ENCODE data around the gene SCARF2.

The SCARF2 gene

GRCh38 chr22:20400606-20401375, 36.8 kb downstream of the SCARF2 start:
- H3K27me3 ChIP-seq (ENCODE audit: control insufficient read depth in 2 of 2, insufficient read depth in 2 of 2, low read length in 2 of 2), result no peaks in the 10 kb centered on the region
- H3K4me3 ChIP-seq (ENCODE audit: low read length in 2 of 2), result no peak overlapping the region
- H3K9ac ChIP-seq (ENCODE audit: low read depth in 1 of 2, low read length in 2 of 2), result no peak overlapping the region
- no peaks in the 10 kb centered on the region for H3K4me1 ChIP-seq (ENCODE audit: control insufficient read depth in 2 of 2, insufficient read depth in 2 of 2, low read length in 2 of 2)
- no peaks in the 10 kb centered on the region for H3K9me3 ChIP-seq (ENCODE audit: control insufficient read depth in 2 of 2, low read length in 2 of 2)
- peaks cover 3 to 6% of the 10 kb centered on the region in 2 donors for H3K36me3 ChIP-seq (ENCODE audit: control insufficient read depth in 2 of 2, insufficient read depth in 2 of 2, low read length in 2 of 2)
- H3K27ac ChIP-seq (ENCODE audit: low read depth in 2 of 2, low read length in 2 of 2), result no peak overlapping the region

DNA sequence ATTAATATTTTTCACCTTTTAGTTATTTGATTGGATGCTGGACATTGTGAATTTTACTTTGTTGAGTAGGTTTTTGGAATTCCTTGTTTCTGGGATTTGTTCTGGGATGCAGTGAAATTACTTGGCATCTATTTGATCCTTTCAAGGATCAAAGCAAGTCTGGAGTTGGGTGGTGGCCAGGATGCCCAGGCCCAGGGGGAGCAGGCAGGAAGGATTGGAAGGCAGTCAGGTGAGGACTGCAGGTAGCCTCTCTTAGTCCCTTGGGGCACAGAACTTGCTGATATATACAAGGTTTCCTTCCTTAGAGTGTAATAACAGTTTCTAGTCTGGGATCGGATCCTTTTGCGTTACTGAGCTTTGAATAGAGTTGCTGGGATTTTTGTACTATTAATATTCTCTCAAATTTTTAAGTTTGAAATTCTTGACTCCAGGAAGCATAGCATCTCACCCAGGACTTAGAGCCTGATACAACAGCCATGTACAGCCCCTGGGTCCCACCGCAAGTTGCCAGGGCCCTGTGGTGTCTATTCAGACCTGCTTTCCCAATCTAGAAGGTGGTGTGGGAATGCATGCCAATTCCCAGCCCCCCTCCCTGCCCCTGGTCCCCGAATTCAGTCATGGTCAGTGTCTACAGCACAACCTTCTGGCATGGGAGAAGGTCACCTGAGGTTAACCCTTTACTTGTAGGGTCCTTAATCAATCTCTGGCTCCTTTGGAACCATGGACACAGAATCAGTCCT, 37.6 kb downstream of the SCARF2 start:
- Histone ChIP-seq H3K36me3 (ENCODE audit: control insufficient read depth in 2 of 2, insufficient read depth in 2 of 2, low read length in 2 of 2) (peaks cover 0 to 3% of the 10 kb centered on the region in 2 donors), H3K4me3 (ENCODE audit: low read length in 2 of 2) (no peak overlapping the region), H3K27me3 (ENCODE audit: control insufficient read depth in 2 of 2, insufficient read depth in 2 of 2, low read length in 2 of 2) (no peaks in the 10 kb centered on the region), H3K27ac (ENCODE audit: low read depth in 2 of 2, low read length in 2 of 2) (no peak overlapping the region), H3K9ac (ENCODE audit: low read depth in 1 of 2, low read length in 2 of 2) (no peak overlapping the region), H3K4me1 (ENCODE audit: control insufficient read depth in 2 of 2, insufficient read depth in 2 of 2, low read length in 2 of 2) (peaks cover 0 to 3% of the 10 kb centered on the region in 2 donors), H3K9me3 (ENCODE audit: control insufficient read depth in 2 of 2, low read length in 2 of 2) (no peaks in the 10 kb centered on the region)

DNA sequence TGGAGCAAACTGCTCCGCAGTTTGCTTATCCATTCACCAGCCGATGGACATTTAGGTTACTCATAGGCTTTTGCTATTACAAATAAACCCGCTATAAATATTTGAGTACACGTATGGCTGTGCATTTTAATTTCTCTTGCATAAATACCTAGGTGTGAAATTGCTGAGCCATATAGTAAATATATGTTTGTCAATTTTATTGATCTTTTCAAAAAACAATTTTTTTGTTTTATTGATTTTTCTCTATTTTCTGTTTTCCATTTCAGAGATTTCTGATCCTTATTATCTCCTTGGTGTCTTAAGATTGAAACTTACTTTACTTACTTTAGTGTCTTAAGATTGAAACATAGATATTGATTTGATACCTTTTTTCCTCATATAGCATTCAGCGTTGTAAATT, 39.2 kb downstream of the SCARF2 start:
- H3K4me3 ChIP-seq (ENCODE audit: low read length in 2 of 2), result no peak overlapping the region
- no peaks in the 10 kb centered on the region for H3K27me3 ChIP-seq (ENCODE audit: control insufficient read depth in 2 of 2, insufficient read depth in 2 of 2, low read length in 2 of 2)
- no peaks in the 10 kb centered on the region for H3K9me3 ChIP-seq (ENCODE audit: control insufficient read depth in 2 of 2, low read length in 2 of 2)
- no peak overlapping the region for H3K27ac ChIP-seq (ENCODE audit: low read depth in 2 of 2, low read length in 2 of 2)
- peaks cover 0 to 7% of the 10 kb centered on the region in 2 donors for H3K4me1 ChIP-seq (ENCODE audit: control insufficient read depth in 2 of 2, insufficient read depth in 2 of 2, low read length in 2 of 2)
- H3K36me3 ChIP-seq (ENCODE audit: control insufficient read depth in 2 of 2, insufficient read depth in 2 of 2, low read length in 2 of 2), result no peaks in the 10 kb centered on the region
- H3K9ac ChIP-seq (ENCODE audit: low read depth in 1 of 2, low read length in 2 of 2), result no peak overlapping the region

DNA sequence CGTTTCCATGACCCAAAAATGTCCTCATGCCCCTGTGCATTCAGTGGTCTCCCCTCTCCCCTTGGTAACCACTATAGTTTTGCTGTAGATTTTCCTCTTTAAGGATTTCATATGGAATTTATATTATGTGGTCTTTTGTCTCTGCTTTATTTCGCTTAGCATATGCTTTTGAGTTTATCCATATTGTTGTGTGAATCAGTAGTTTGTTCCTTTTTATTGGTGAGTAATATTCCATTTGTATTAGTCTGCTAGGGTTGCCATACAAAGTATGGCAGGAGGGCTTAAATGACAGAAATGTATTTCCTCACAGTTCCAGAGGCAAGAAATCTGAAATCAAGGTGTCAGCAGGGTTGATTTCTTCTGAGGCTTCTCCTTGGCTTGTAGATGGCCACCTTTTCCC, 40.1 kb downstream of the SCARF2 start:
- H3K36me3 ChIP-seq (ENCODE audit: control insufficient read depth in 2 of 2, insufficient read depth in 2 of 2, low read length in 2 of 2), result no peaks in the 10 kb centered on the region
- H3K4me1 ChIP-seq (ENCODE audit: control insufficient read depth in 2 of 2, insufficient read depth in 2 of 2, low read length in 2 of 2), result peaks cover 0 to 7% of the 10 kb centered on the region in 2 donors
- no peaks in the 10 kb centered on the region for H3K27me3 ChIP-seq (ENCODE audit: control insufficient read depth in 2 of 2, insufficient read depth in 2 of 2, low read length in 2 of 2)
- H3K9ac ChIP-seq (ENCODE audit: low read depth in 1 of 2, low read length in 2 of 2), result no peak overlapping the region
- no peak overlapping the region for H3K27ac ChIP-seq (ENCODE audit: low read depth in 2 of 2, low read length in 2 of 2)
- no peaks in the 10 kb centered on the region for H3K9me3 ChIP-seq (ENCODE audit: control insufficient read depth in 2 of 2, low read length in 2 of 2)
- H3K4me3 ChIP-seq (ENCODE audit: low read length in 2 of 2), result no peak overlapping the region

DNA sequence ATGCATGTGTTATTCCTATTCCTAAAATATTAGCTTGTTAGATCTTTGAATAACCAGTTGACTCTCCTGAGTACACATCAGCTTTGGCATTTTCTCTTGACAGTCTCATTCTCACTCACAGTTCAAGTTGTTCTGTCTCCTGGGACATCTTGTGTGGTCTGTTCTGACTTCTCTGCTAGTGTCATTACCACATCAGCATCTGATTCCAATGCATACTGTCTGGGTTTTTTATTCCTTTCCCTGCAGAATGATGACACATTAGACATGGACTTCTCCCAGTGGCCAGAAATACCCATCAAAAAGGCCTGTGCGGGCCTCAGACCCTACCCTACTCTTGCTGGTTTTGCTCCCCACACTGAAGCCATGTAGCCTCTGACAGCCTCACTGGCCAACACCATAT, 41.0 kb downstream of the SCARF2 start:
- H3K27ac ChIP-seq (ENCODE audit: low read depth in 2 of 2, low read length in 2 of 2), result no peak overlapping the region
- H3K4me1 ChIP-seq (ENCODE audit: control insufficient read depth in 2 of 2, insufficient read depth in 2 of 2, low read length in 2 of 2), result peaks cover 0 to 7% of the 10 kb centered on the region in 2 donors
- no peak overlapping the region for H3K4me3 ChIP-seq (ENCODE audit: low read length in 2 of 2)
- no peaks in the 10 kb centered on the region for H3K27me3 ChIP-seq (ENCODE audit: control insufficient read depth in 2 of 2, insufficient read depth in 2 of 2, low read length in 2 of 2)
- no peaks in the 10 kb centered on the region for H3K36me3 ChIP-seq (ENCODE audit: control insufficient read depth in 2 of 2, insufficient read depth in 2 of 2, low read length in 2 of 2)
- H3K9ac ChIP-seq (ENCODE audit: low read depth in 1 of 2, low read length in 2 of 2), result no peak overlapping the region
- no peaks in the 10 kb centered on the region for H3K9me3 ChIP-seq (ENCODE audit: control insufficient read depth in 2 of 2, low read length in 2 of 2)

GRCh38 chr22:20395907-20396287, 41.7 kb downstream of the SCARF2 start:
- H3K9ac ChIP-seq (ENCODE audit: low read depth in 1 of 2, low read length in 2 of 2), result no peak overlapping the region
- no peak overlapping the region for H3K4me3 ChIP-seq (ENCODE audit: low read length in 2 of 2)
- no peaks in the 10 kb centered on the region for H3K9me3 ChIP-seq (ENCODE audit: control insufficient read depth in 2 of 2, low read length in 2 of 2)
- no peaks in the 10 kb centered on the region for H3K36me3 ChIP-seq (ENCODE audit: control insufficient read depth in 2 of 2, insufficient read depth in 2 of 2, low read length in 2 of 2)
- peaks cover 0 to 7% of the 10 kb centered on the region in 2 donors for H3K4me1 ChIP-seq (ENCODE audit: control insufficient read depth in 2 of 2, insufficient read depth in 2 of 2, low read length in 2 of 2)
- H3K27ac ChIP-seq (ENCODE audit: low read depth in 2 of 2, low read length in 2 of 2), result no peak overlapping the region
- no peaks in the 10 kb centered on the region for H3K27me3 ChIP-seq (ENCODE audit: control insufficient read depth in 2 of 2, insufficient read depth in 2 of 2, low read length in 2 of 2)

GRCh38 chr22:20395181-20395906, 42.3 kb downstream of the SCARF2 start:
- Histone ChIP-seq H3K4me3 (ENCODE audit: low read length in 2 of 2) (peak overlapping the region in 1 of 2 donors; percentile 74), H3K9ac (ENCODE audit: low read depth in 1 of 2, low read length in 2 of 2) (peak overlapping the region in 1 of 2 donors; percentile 32), H3K9me3 (ENCODE audit: control insufficient read depth in 2 of 2, low read length in 2 of 2) (no peaks in the 10 kb centered on the region), H3K27ac (ENCODE audit: low read depth in 2 of 2, low read length in 2 of 2) (no peak overlapping the region), H3K36me3 (ENCODE audit: control insufficient read depth in 2 of 2, insufficient read depth in 2 of 2, low read length in 2 of 2) (no peaks in the 10 kb centered on the region), H3K4me1 (ENCODE audit: control insufficient read depth in 2 of 2, insufficient read depth in 2 of 2, low read length in 2 of 2) (peaks cover 0 to 7% of the 10 kb centered on the region in 2 donors), H3K27me3 (ENCODE audit: control insufficient read depth in 2 of 2, insufficient read depth in 2 of 2, low read length in 2 of 2) (no peaks in the 10 kb centered on the region)

DNA sequence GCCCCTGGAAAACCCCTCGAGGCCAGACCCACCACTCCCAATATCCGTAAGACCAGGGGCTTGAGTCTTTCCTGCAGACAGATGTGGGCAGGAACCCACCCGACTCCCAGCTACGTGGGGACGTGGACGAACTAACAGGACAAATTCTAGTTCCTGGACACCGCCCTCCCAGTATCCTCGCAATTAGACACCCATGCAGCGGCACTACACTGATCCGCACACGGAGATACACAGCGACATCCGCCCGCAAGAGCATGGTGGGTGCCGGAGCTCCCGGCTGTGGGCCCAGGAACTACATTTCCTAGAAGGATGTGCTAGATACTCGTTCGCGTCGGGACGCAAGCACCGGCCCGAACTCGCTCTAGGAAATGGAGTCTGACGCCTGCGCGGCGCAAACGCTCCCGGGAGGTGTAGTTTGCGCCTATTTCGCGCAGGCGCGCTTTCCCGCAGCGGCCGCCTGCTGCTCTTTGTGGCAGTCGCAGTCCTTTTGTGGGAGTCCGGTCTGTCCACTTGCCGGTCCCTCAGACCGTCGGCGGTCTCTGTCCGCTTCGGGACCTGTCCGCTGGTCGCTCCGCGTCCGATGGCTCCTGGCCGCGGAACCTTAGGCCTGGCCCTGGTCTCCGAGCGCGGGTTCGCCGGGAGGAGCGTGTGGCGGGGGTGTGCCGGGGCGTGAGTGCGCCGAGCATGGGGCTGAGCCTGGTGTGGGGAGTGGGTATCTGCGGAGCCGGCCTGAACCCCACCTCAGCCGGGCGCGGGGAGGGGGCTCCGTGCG, 43.7 kb downstream of the SCARF2 start, which contains the start of gene ZNF74:
Gene ZNF74 (plus strand): TSS at position 447 of the 772 bp plus-strand sequence. CDS start 478 bp downstream, outside the sequence.
- Histone ChIP-seq H3K4me1 (ENCODE audit: control insufficient read depth in 2 of 2, insufficient read depth in 2 of 2, low read length in 2 of 2) (peaks cover 0 to 7% of the 10 kb centered on the region in 2 donors), H3K27ac (ENCODE audit: low read depth in 2 of 2, low read length in 2 of 2) (peak within 1 kb of the TSS; percentile 52 to 69), H3K9me3 (ENCODE audit: control insufficient read depth in 2 of 2, low read length in 2 of 2) (no peaks in the 10 kb centered on the region), H3K36me3 (ENCODE audit: control insufficient read depth in 2 of 2, insufficient read depth in 2 of 2, low read length in 2 of 2) (no peaks in the 10 kb centered on the region), H3K9ac (ENCODE audit: low read depth in 1 of 2, low read length in 2 of 2) (peak within 1 kb of the TSS; percentile 44 to 71), H3K4me3 (ENCODE audit: low read length in 2 of 2) (peak within 1 kb of the TSS; percentile 71 to 74), H3K27me3 (ENCODE audit: control insufficient read depth in 2 of 2, insufficient read depth in 2 of 2, low read length in 2 of 2) (no peaks in the 10 kb centered on the region)

- Histone ChIP-seq H3K4me1 (ENCODE audit: control insufficient read depth in 2 of 2, insufficient read depth in 2 of 2, low read length in 2 of 2) (peaks cover 0 to 7% of the 10 kb centered on the region in 2 donors), H3K4me3 (ENCODE audit: low read length in 2 of 2) (peak overlapping the region; percentile 71 to 74), H3K9me3 (ENCODE audit: control insufficient read depth in 2 of 2, low read length in 2 of 2) (no peaks in the 10 kb centered on the region), H3K27ac (ENCODE audit: low read depth in 2 of 2, low read length in 2 of 2) (peak overlapping the region; percentile 52 to 69), H3K27me3 (ENCODE audit: control insufficient read depth in 2 of 2, insufficient read depth in 2 of 2, low read length in 2 of 2) (no peaks in the 10 kb centered on the region), H3K36me3 (ENCODE audit: control insufficient read depth in 2 of 2, insufficient read depth in 2 of 2, low read length in 2 of 2) (no peaks in the 10 kb centered on the region), H3K9ac (ENCODE audit: low read depth in 1 of 2, low read length in 2 of 2) (peak overlapping the region; percentile 44 to 64)
Observed at GRCh38 chr22:20392983-20393704, 44.5 kb downstream of the SCARF2 start.

Measured in mucosa of rectum (tissue), 2 donors.